Tibial nerve (tissue), 4 donors: ENCODE results near the gene MATN1. TPM values are rescaled to one million over a fixed set of nuclear protein-coding genes. Genes with fewer than 3 reads are reported as not detected.

Source experiments
- DNase-seq, 2 donors: peaks; one replicate each; pipeline ENCODE4 v3.0.0-alpha.2; 2019; ENCODE audit warnings: low spot score in 2 of 2
- H3K27ac ChIP-seq, 4 donors: fragments of 200-600 bp; sonication (generic) in 3 of 4; one replicate each; pipeline ENCODE4 v1.5.1; 2017 to 2019; ENCODE audit warnings: mild to moderate bottlenecking in 1 of 4
- H3K27me3 ChIP-seq, 2 donors: fragments of 200-600 bp; sonication (generic) in 1 of 2; one replicate each; pipeline versions ENCODE4 v1.5.1 to v1.6.0; 2017 to 2019
- H3K36me3 ChIP-seq, 3 donors: fragments of 200-600 bp; sonication (generic); one replicate each; pipeline ENCODE4 v1.5.1; 2018 to 2019
- H3K4me1 ChIP-seq, 4 donors: fragments of 200-600 bp; sonication (generic) in 3 of 4; one replicate each; pipeline ENCODE4 v1.5.1; 2017 to 2019
- H3K4me3 ChIP-seq, 4 donors: fragments of 200-600 bp; sonication (generic) in 3 of 4; one replicate each; pipeline ENCODE4 v1.5.1; 2017 to 2019; ENCODE audit warnings: mild to moderate bottlenecking in 1 of 4, moderate library complexity in 1 of 4
- H3K9me3 ChIP-seq, 4 donors: fragments of 200-600 bp; sonication (generic) in 3 of 4; one replicate each; pipeline ENCODE4 v1.5.1; 2017 to 2019
- CTCF ChIP-seq, 5 experiments: fragments of 200-600 bp in 3 of 5; fragments of 450-650 bp in 2 of 5; sonication (generic) in 3 of 5; IDR thresholded peaks; one replicate each; pipeline ENCODE4 v1.5.1; 2016 to 2019; ENCODE audit warnings: antibody characterized with exemption in 5 of 5, mild to moderate bottlenecking in 3 of 5, moderate library complexity in 2 of 5
- EP300 ChIP-seq, 2 donors: sonication (generic); formaldehyde crosslinking; IDR thresholded peaks; one replicate each; pipeline ENCODE4 v1.6.1; 2017; ENCODE audit warnings: antibody characterized with exemption in 2 of 2, mild to moderate bottlenecking in 1 of 2
- POLR2A ChIP-seq, 2 donors: fragments of 450-650 bp; IDR thresholded peaks; one replicate each; pipeline ENCODE4 v1.6.1; 2017; ENCODE audit warnings: antibody characterized with exemption in 2 of 2, mild to moderate bottlenecking in 2 of 2, moderate library complexity in 2 of 2
- WGBS, 2 donors: methylation state at CpG; one replicate each; pipeline ENCODE4 v1.1.5; 2018; 5-methylcytosine and 5-hydroxymethylcytosine counted together
- total RNA-seq, 4 donors: library from RNA; depleted of rRNA; stranded (reverse); fragments of >200 nt; gene quantifications; one replicate each; pipeline ENCODE4 v1.1.0, GENCODE V29; 2016

Gene MATN1
- total RNA-seq, 4 donors from 2014 or later: not detected

GRCh38 chr1:30714536-30715090 lies 8.8 kb downstream of the MATN1 start:
- H3K27me3 ChIP-seq: no peaks in the 10 kb centered on the region
- H3K9me3 ChIP-seq: peaks cover 0 to 15% (median 0%) of the 10 kb centered on the region in 4 donors

GRCh38 chr1:30714025-30714424 lies 9.4 kb downstream of the MATN1 start:
- Histone ChIP-seq H3K4me3 (no peak overlapping the region), H3K27me3 (no peaks in the 10 kb centered on the region), H3K9me3 (peaks cover 0 to 15% (median 0%) of the 10 kb centered on the region in 4 donors), H3K27ac (no peak overlapping the region), H3K36me3 (no peaks in the 10 kb centered on the region), H3K4me1 (peaks cover 0 to 2% (median 0%) of the 10 kb centered on the region in 4 donors)
- TF ChIP-seq EP300 (IDR thresholded peaks at IDR 0.05) (no peak), CTCF (IDR thresholded peaks at IDR 0.05) (no peak), POLR2A (IDR thresholded peaks at IDR 0.05) (no peak)
- WGBS, 2 donors: 56 to 64% methylated on average over 4 of the region's 4 CpGs
- no peak for DNase-seq

More at GRCh38 chr1:30714536-30715090, 8.8 kb downstream of the MATN1 start:
- 91% methylated on average over 8 of the region's 8 CpGs for WGBS, 2 donors
- H3K4me1 ChIP-seq: peaks cover 0 to 8% (median 2%) of the 10 kb centered on the region in 4 donors
- H3K27ac ChIP-seq: no peak overlapping the region
- TF ChIP-seq CTCF (IDR thresholded peaks at IDR 0.05): no peak
- no peak for TF ChIP-seq POLR2A (IDR thresholded peaks at IDR 0.05)
- no peak for TF ChIP-seq EP300 (IDR thresholded peaks at IDR 0.05)
- no peak overlapping the region for H3K4me3 ChIP-seq
- DNase-seq: no peak
- H3K36me3 ChIP-seq: no peaks in the 10 kb centered on the region

GRCh38 chr1:30713311-30713710 lies 10.1 kb downstream of the MATN1 start:
- 29% methylated on average over 12 of the region's 12 CpGs for WGBS, 2 donors
- H3K9me3 ChIP-seq: peaks cover 0 to 15% (median 0%) of the 10 kb centered on the region in 4 donors
- no peak for TF ChIP-seq EP300 (IDR thresholded peaks at IDR 0.05)
- no peak for TF ChIP-seq POLR2A (IDR thresholded peaks at IDR 0.05)
- no peak overlapping the region for H3K4me3 ChIP-seq
- H3K27ac ChIP-seq: no peak overlapping the region
- no peak for DNase-seq
- no peaks in the 10 kb centered on the region for H3K36me3 ChIP-seq
- no peaks in the 10 kb centered on the region for H3K27me3 ChIP-seq
- no peaks in the 10 kb centered on the region for H3K4me1 ChIP-seq

GRCh38 chr1:30712583-30712982 lies 10.8 kb downstream of the MATN1 start:
- Histone ChIP-seq H3K36me3 (no peaks in the 10 kb centered on the region), H3K27ac (no peak overlapping the region), H3K9me3 (peaks cover 0 to 15% (median 0%) of the 10 kb centered on the region in 4 donors), H3K4me3 (no peak overlapping the region), H3K4me1 (peaks cover 0 to 4% (median 0%) of the 10 kb centered on the region in 4 donors), H3K27me3 (peaks cover 0 to 3% of the 10 kb centered on the region in 2 donors)
- TF ChIP-seq EP300 (IDR thresholded peaks at IDR 0.05): no peak
- TF ChIP-seq POLR2A (IDR thresholded peaks at IDR 0.05): no peak
- TF ChIP-seq CTCF (IDR thresholded peaks at IDR 0.05): no peak
- 90 to 91% methylated on average over 6 of the region's 6 CpGs for WGBS, 2 donors
- DNase-seq: no peak

- DNase-seq: no peak
- H3K4me1 ChIP-seq: peaks cover 0 to 4% (median 0%) of the 10 kb centered on the region in 4 donors
- no peak overlapping the region for H3K4me3 ChIP-seq
- 65 to 70% methylated on average over 2 of the region's 2 CpGs for WGBS, 2 donors
- TF ChIP-seq CTCF (IDR thresholded peaks at IDR 0.05) (no peak), POLR2A (IDR thresholded peaks at IDR 0.05) (no peak)
- H3K36me3 ChIP-seq: no peaks in the 10 kb centered on the region
- H3K27ac ChIP-seq: no peak overlapping the region
- peaks cover 0 to 3% of the 10 kb centered on the region in 2 donors for H3K27me3 ChIP-seq
- H3K9me3 ChIP-seq: peaks cover 0 to 4% (median 0%) of the 10 kb centered on the region in 4 donors
Observed at GRCh38 chr1:30710407-30710806, 13.0 kb downstream of the MATN1 start.
